ENCODE data around the gene ZNF254. TPM values are rescaled to one million over a fixed set of nuclear protein-coding genes. Genes with fewer than 3 reads are reported as not detected.

Gene ZNF254
- total RNA-seq, 3 donors from 2014 or later = 19.4 to 48.9 (median 33.4) TPM

GRCh38 chr19:24127601-24128000 is 40.6 kb downstream of the ZNF254 start:
- TF ChIP-seq POLR2AphosphoS5 (IDR thresholded peaks at IDR 0.05) (no peak), POLR2A (IDR thresholded peaks at IDR 0.05) (no peak), CTCF (IDR thresholded peaks at IDR 0.05) (no peak)
- no peaks in the 10 kb centered on the region for H3K4me1 ChIP-seq
- intact Hi-C loops (cut with DNase I; ENCODE audit: low total_unique reads) = no loop called here
- peaks cover 65 to 95% of the 10 kb centered on the region in 2 donors for H3K9me3 ChIP-seq
- H3K36me3 ChIP-seq = peaks cover 9% of the 10 kb centered on the region
- no peak for DNase-seq (ENCODE audit: low spot score in 2 of 2)
- no peak overlapping the region for H3K4me3 ChIP-seq
- no peak overlapping the region for H3K27ac ChIP-seq
- H3K27me3 ChIP-seq = no peaks in the 10 kb centered on the region

GRCh38 chr19:24140099-24140498 is 53.1 kb downstream of the ZNF254 start:
- intact Hi-C loops (cut with DNase I; ENCODE audit: low total_unique reads) = no loop called here
- H3K9me3 ChIP-seq = peaks cover 61 to 91% of the 10 kb centered on the region in 2 donors
- H3K27me3 ChIP-seq = no peaks in the 10 kb centered on the region
- H3K27ac ChIP-seq = peak overlapping the region; percentile 12 to 59
- no peaks in the 10 kb centered on the region for H3K36me3 ChIP-seq
- no peak overlapping the region for H3K4me3 ChIP-seq
- H3K4me1 ChIP-seq = no peaks in the 10 kb centered on the region
- no peak for DNase-seq (ENCODE audit: low spot score in 2 of 2)
- TF ChIP-seq POLR2A (IDR thresholded peaks at IDR 0.05) (no peak), POLR2AphosphoS5 (IDR thresholded peaks at IDR 0.05) (peak in 1 of 3 donors; percentile 52)

GRCh38 chr19:24140591-24140990 is 53.6 kb downstream of the ZNF254 start:
- H3K4me1 ChIP-seq = no peaks in the 10 kb centered on the region
- H3K27ac ChIP-seq = peak overlapping the region in 1 of 2 donors; percentile 12
- TF ChIP-seq POLR2AphosphoS5 (IDR thresholded peaks at IDR 0.05) (no peak), CTCF (IDR thresholded peaks at IDR 0.05) (no peak), POLR2A (IDR thresholded peaks at IDR 0.05) (no peak)
- intact Hi-C loops (cut with DNase I; ENCODE audit: low total_unique reads) = no loop called here
- H3K27me3 ChIP-seq = no peaks in the 10 kb centered on the region
- H3K36me3 ChIP-seq = no peaks in the 10 kb centered on the region
- H3K4me3 ChIP-seq = no peak overlapping the region
- H3K9me3 ChIP-seq = peaks cover 61 to 91% of the 10 kb centered on the region in 2 donors
- no peak for DNase-seq (ENCODE audit: low spot score in 2 of 2)

- DNase-seq (ENCODE audit: low spot score in 2 of 2) = no peak
- H3K4me1 ChIP-seq = no peaks in the 10 kb centered on the region
- TF ChIP-seq POLR2AphosphoS5 (IDR thresholded peaks at IDR 0.05) (no peak), CTCF (IDR thresholded peaks at IDR 0.05) (no peak), POLR2A (IDR thresholded peaks at IDR 0.05) (no peak)
- H3K36me3 ChIP-seq = no peaks in the 10 kb centered on the region
- no peak overlapping the region for H3K27ac ChIP-seq
- H3K4me3 ChIP-seq = no peak overlapping the region
- H3K27me3 ChIP-seq = no peaks in the 10 kb centered on the region
- H3K9me3 ChIP-seq = peaks cover 53 to 83% of the 10 kb centered on the region in 2 donors
- intact Hi-C loops (cut with DNase I; ENCODE audit: low total_unique reads) = no loop called here
Observed at GRCh38 chr19:24141612-24142011, 54.6 kb downstream of the ZNF254 start.

GRCh38 chr19:24142771-24143170 is 55.8 kb downstream of the ZNF254 start:
- no peaks in the 10 kb centered on the region for H3K27me3 ChIP-seq
- H3K9me3 ChIP-seq = peaks cover 50 to 80% of the 10 kb centered on the region in 2 donors
- H3K4me1 ChIP-seq = no peaks in the 10 kb centered on the region
- no peak overlapping the region for H3K27ac ChIP-seq
- H3K36me3 ChIP-seq = no peaks in the 10 kb centered on the region
- no peak for DNase-seq (ENCODE audit: low spot score in 2 of 2)
- no peak for TF ChIP-seq CTCF (IDR thresholded peaks at IDR 0.05)
- no peak for TF ChIP-seq POLR2A (IDR thresholded peaks at IDR 0.05)
- TF ChIP-seq POLR2AphosphoS5 (IDR thresholded peaks at IDR 0.05) = no peak
- no peak overlapping the region for H3K4me3 ChIP-seq
- intact Hi-C loops (cut with DNase I; ENCODE audit: low total_unique reads) = no loop called here

- no peak for TF ChIP-seq POLR2A (IDR thresholded peaks at IDR 0.05)
- peak in 1 of 3 donors; percentile 16 for TF ChIP-seq CTCF (IDR thresholded peaks at IDR 0.05)
- TF ChIP-seq POLR2AphosphoS5 (IDR thresholded peaks at IDR 0.05) = no peak
- Histone ChIP-seq H3K27me3 (no peaks in the 10 kb centered on the region), H3K27ac (no peak overlapping the region), H3K36me3 (no peaks in the 10 kb centered on the region), H3K9me3 (peaks cover 49 to 58% of the 10 kb centered on the region in 2 donors), H3K4me1 (no peaks in the 10 kb centered on the region), H3K4me3 (no peak overlapping the region)
- intact Hi-C loops (cut with DNase I; ENCODE audit: low total_unique reads) = loop anchor here (5.0 kb wide), 1 partner anchor 142 kb away; no protein-coding TSS in a partner anchor
- DNase-seq (ENCODE audit: low spot score in 2 of 2) = no peak
Observed at GRCh38 chr19:24159707-24160106, 72.7 kb downstream of the ZNF254 start.
